ENCODE results near the gene CLCA2.

Gene CLCA2, protein sequence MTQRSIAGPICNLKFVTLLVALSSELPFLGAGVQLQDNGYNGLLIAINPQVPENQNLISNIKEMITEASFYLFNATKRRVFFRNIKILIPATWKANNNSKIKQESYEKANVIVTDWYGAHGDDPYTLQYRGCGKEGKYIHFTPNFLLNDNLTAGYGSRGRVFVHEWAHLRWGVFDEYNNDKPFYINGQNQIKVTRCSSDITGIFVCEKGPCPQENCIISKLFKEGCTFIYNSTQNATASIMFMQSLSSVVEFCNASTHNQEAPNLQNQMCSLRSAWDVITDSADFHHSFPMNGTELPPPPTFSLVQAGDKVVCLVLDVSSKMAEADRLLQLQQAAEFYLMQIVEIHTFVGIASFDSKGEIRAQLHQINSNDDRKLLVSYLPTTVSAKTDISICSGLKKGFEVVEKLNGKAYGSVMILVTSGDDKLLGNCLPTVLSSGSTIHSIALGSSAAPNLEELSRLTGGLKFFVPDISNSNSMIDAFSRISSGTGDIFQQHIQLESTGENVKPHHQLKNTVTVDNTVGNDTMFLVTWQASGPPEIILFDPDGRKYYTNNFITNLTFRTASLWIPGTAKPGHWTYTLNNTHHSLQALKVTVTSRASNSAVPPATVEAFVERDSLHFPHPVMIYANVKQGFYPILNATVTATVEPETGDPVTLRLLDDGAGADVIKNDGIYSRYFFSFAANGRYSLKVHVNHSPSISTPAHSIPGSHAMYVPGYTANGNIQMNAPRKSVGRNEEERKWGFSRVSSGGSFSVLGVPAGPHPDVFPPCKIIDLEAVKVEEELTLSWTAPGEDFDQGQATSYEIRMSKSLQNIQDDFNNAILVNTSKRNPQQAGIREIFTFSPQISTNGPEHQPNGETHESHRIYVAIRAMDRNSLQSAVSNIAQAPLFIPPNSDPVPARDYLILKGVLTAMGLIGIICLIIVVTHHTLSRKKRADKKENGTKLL

GRCh38 chr1:86423873-86424272 lies at the start of gene CLCA2:
Gene CLCA2, plus strand, starts transcription at chr1:86424171. Its CDS starts 77 bp downstream, at chr1:86424248.
- no peaks in the 10 kb centered on the region for H3K27me3 ChIP-seq (ENCODE audit: insufficient read depth, low read depth)
- no peaks in the 10 kb centered on the region for H3K36me3 ChIP-seq (ENCODE audit: insufficient read depth)
- H3K4me2 ChIP-seq = no peak within 1 kb of the TSS
- TF ChIP-seq, protein P1, sequence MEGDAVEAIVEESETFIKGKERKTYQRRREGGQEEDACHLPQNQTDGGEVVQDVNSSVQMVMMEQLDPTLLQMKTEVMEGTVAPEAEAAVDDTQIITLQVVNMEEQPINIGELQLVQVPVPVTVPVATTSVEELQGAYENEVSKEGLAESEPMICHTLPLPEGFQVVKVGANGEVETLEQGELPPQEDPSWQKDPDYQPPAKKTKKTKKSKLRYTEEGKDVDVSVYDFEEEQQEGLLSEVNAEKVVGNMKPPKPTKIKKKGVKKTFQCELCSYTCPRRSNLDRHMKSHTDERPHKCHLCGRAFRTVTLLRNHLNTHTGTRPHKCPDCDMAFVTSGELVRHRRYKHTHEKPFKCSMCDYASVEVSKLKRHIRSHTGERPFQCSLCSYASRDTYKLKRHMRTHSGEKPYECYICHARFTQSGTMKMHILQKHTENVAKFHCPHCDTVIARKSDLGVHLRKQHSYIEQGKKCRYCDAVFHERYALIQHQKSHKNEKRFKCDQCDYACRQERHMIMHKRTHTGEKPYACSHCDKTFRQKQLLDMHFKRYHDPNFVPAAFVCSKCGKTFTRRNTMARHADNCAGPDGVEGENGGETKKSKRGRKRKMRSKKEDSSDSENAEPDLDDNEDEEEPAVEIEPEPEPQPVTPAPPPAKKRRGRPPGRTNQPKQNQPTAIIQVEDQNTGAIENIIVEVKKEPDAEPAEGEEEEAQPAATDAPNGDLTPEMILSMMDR (conservative IDR thresholded peaks at IDR 0.05; ENCODE audit: low read depth, low read length) = no peak
- H3K4me1 ChIP-seq (ENCODE audit: low read depth, poor library complexity, severe bottlenecking) = no peaks in the 10 kb centered on the region
- no peak within 1 kb of the TSS for H2AFZ ChIP-seq (ENCODE audit: low read depth)
- H3K9ac ChIP-seq = no peak within 1 kb of the TSS
- H4K20me1 ChIP-seq (ENCODE audit: insufficient read depth) = no peaks in the 10 kb centered on the region
- no peaks in the 10 kb centered on the region for H3K79me2 ChIP-seq (ENCODE audit: insufficient read depth, low read depth)
- no peak within 1 kb of the TSS for H3K27ac ChIP-seq
- H3K4me3 ChIP-seq (IDR thresholded peaks at IDR 0.05; ENCODE audit: insufficient read depth, low read depth, low read length) = no peak within 1 kb of the TSS

GRCh38 chr1:86375688-86376087 lies 48.3 kb upstream of the CLCA2 start:
- no peaks in the 10 kb centered on the region for H4K20me1 ChIP-seq (ENCODE audit: insufficient read depth)
- no peak overlapping the region for H3K9ac ChIP-seq
- no peaks in the 10 kb centered on the region for H3K27me3 ChIP-seq (ENCODE audit: insufficient read depth, low read depth)
- H3K4me1 ChIP-seq (ENCODE audit: low read depth, poor library complexity, severe bottlenecking) = peaks cover 7% of the 10 kb centered on the region
- TF ChIP-seq, protein P1 (conservative IDR thresholded peaks at IDR 0.05; ENCODE audit: low read depth, low read length) = no peak
- no peaks in the 10 kb centered on the region for H3K36me3 ChIP-seq (ENCODE audit: insufficient read depth)
- no peaks in the 10 kb centered on the region for H3K79me2 ChIP-seq (ENCODE audit: insufficient read depth, low read depth)
- no peak overlapping the region for H3K27ac ChIP-seq
- no peak overlapping the region for H3K4me2 ChIP-seq
- no peak overlapping the region for H2AFZ ChIP-seq (ENCODE audit: low read depth)
- no peak overlapping the region for H3K4me3 ChIP-seq (IDR thresholded peaks at IDR 0.05; ENCODE audit: insufficient read depth, low read depth, low read length)

- TF ChIP-seq, protein P1 (conservative IDR thresholded peaks at IDR 0.05; ENCODE audit: low read depth, low read length) = no peak
- H3K36me3 ChIP-seq (ENCODE audit: insufficient read depth) = no peaks in the 10 kb centered on the region
- no peaks in the 10 kb centered on the region for H4K20me1 ChIP-seq (ENCODE audit: insufficient read depth)
- H2AFZ ChIP-seq (ENCODE audit: low read depth) = no peak overlapping the region
- H3K27ac ChIP-seq = no peak overlapping the region
- no peak overlapping the region for H3K4me3 ChIP-seq (IDR thresholded peaks at IDR 0.05; ENCODE audit: insufficient read depth, low read depth, low read length)
- no peak overlapping the region for H3K4me2 ChIP-seq
- no peaks in the 10 kb centered on the region for H3K27me3 ChIP-seq (ENCODE audit: insufficient read depth, low read depth)
- no peaks in the 10 kb centered on the region for H3K79me2 ChIP-seq (ENCODE audit: insufficient read depth, low read depth)
- H3K4me1 ChIP-seq (ENCODE audit: low read depth, poor library complexity, severe bottlenecking) = peaks cover 12% of the 10 kb centered on the region
- H3K9ac ChIP-seq = no peak overlapping the region
Observed at GRCh38 chr1:86377341-86377740, 46.6 kb upstream of the CLCA2 start.

- Histone ChIP-seq H3K27me3 (ENCODE audit: insufficient read depth, low read depth) (no peaks in the 10 kb centered on the region), H4K20me1 (ENCODE audit: insufficient read depth) (no peaks in the 10 kb centered on the region)
- TF ChIP-seq, protein P1 (conservative IDR thresholded peaks at IDR 0.05; ENCODE audit: low read depth, low read length) = no peak
Observed at GRCh38 chr1:86378813-86379212, 45.2 kb upstream of the CLCA2 start.

More at GRCh38 chr1:86378813-86379212, 45.2 kb upstream of the CLCA2 start:
- no peak overlapping the region for H3K4me3 ChIP-seq (IDR thresholded peaks at IDR 0.05; ENCODE audit: insufficient read depth, low read depth, low read length)
- H3K4me1 ChIP-seq (ENCODE audit: low read depth, poor library complexity, severe bottlenecking) = peaks cover 25% of the 10 kb centered on the region
- no peaks in the 10 kb centered on the region for H3K36me3 ChIP-seq (ENCODE audit: insufficient read depth)
- H2AFZ ChIP-seq (ENCODE audit: low read depth) = no peak overlapping the region
- H3K9ac ChIP-seq = no peak overlapping the region
- no peaks in the 10 kb centered on the region for H3K79me2 ChIP-seq (ENCODE audit: insufficient read depth, low read depth)
- no peak overlapping the region for H3K27ac ChIP-seq
- no peak overlapping the region for H3K4me2 ChIP-seq
